Type B pancreatic cell (in vitro differentiated cells): ENCODE data around the gene ADAMTS6. TPM values are rescaled to one million over a fixed set of nuclear protein-coding genes. Genes with fewer than 3 reads are reported as not detected.

Experiments used
- DNase-seq: peaks from one replicate; pipeline ENCODE4 v3.0.0; 2021; ENCODE audit warnings: mixed read lengths; ENCODE audit not compliant: unreplicated experiment; ENCODE audit errors: extremely low spot score
- H3K27ac Mint-ChIP-seq: 2 replicates; pipeline ENCODE4 v1.8.0; 2021; ENCODE audit warnings: mild to moderate bottlenecking, mixed read lengths
- H3K27me3 Mint-ChIP-seq: 2 replicates; pipeline ENCODE4 v1.8.0; 2021; ENCODE audit warnings: mixed read lengths
- H3K36me3 Mint-ChIP-seq: 2 replicates; pipeline ENCODE4 v1.8.0; 2021; ENCODE audit warnings: mixed read lengths
- H3K4me1 Mint-ChIP-seq: one replicate; pipeline ENCODE4 v1.8.0; 2021; ENCODE audit warnings: mixed read lengths; ENCODE audit not compliant: unreplicated experiment
- H3K4me3 Mint-ChIP-seq: 2 replicates; pipeline ENCODE4 v1.8.0; 2021; ENCODE audit warnings: mild to moderate bottlenecking, mixed read lengths
- H3K9me3 Mint-ChIP-seq: 2 replicates; pipeline ENCODE4 v1.8.0; 2021; ENCODE audit warnings: mixed read lengths
- total RNA-seq: library from RNA; stranded (reverse); gene quantifications from 2 replicates; pipeline ENCODE4 v1.2.1, GENCODE V29; 2021; ENCODE audit warnings: low replicate concordance
- TF ChIP-seq, protein P1 (sequence below): fragments of 200-600 bp; sonication (generic); conservative IDR thresholded peaks from 2 replicates; pipeline ENCODE4 v1.5.0; 2021; ENCODE audit warnings: antibody characterized with exemption, mild to moderate bottlenecking

ADAMTS6 gene
- total RNA-seq, 1 donor from 2014 or later: 4.2 TPM

DNA sequence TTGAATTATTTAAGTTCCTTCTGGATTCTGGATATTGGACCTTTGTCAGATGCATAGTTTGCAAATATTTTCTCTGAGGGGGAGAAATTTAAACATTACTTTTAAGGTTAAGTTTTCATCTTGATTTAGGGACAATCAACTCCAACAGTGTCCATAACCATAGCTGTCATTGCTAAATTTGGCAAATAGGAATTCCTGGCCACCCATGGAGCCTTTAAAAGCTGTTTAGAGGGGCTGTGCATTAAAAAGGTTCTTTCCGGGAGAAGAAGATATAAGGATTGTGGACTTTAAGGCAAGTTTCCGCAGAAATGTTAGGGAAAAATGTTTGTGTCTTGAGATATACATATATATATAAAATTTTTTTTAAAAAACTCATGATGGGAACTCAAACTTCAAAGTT, 339.7 kb downstream of the ADAMTS6 start:
- DNase-seq: no peak
- H3K36me3 Mint-ChIP-seq: no peaks in the 10 kb centered on the region
- TF ChIP-seq, protein P1, sequence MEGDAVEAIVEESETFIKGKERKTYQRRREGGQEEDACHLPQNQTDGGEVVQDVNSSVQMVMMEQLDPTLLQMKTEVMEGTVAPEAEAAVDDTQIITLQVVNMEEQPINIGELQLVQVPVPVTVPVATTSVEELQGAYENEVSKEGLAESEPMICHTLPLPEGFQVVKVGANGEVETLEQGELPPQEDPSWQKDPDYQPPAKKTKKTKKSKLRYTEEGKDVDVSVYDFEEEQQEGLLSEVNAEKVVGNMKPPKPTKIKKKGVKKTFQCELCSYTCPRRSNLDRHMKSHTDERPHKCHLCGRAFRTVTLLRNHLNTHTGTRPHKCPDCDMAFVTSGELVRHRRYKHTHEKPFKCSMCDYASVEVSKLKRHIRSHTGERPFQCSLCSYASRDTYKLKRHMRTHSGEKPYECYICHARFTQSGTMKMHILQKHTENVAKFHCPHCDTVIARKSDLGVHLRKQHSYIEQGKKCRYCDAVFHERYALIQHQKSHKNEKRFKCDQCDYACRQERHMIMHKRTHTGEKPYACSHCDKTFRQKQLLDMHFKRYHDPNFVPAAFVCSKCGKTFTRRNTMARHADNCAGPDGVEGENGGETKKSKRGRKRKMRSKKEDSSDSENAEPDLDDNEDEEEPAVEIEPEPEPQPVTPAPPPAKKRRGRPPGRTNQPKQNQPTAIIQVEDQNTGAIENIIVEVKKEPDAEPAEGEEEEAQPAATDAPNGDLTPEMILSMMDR: no peak
- peaks cover 5% of the 10 kb centered on the region for H3K9me3 Mint-ChIP-seq
- no peak overlapping the region for H3K4me3 Mint-ChIP-seq
- H3K27ac Mint-ChIP-seq: no peak overlapping the region
- H3K27me3 Mint-ChIP-seq: no peaks in the 10 kb centered on the region
- peaks cover 19% of the 10 kb centered on the region for H3K4me1 Mint-ChIP-seq

DNA sequence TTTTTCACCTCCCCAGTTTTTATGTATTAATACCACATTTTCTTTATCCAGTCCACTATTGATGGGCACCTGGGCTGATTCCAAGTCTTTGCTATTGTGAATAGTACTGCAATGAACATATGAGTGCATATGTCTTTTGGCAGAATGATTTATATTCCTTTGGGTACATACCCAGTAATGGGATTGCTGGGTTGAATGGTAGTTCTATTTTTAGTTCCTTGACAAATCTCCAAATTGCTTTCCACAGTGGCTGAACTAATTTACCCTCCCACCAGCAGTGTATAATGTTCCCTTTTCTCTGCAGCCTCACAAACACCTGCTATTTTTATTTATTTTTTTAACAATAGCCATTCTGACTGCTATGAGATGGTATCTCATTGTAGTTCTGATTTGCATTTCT, 340.2 kb downstream of the ADAMTS6 start:
- no peak overlapping the region for H3K27ac Mint-ChIP-seq

DNA sequence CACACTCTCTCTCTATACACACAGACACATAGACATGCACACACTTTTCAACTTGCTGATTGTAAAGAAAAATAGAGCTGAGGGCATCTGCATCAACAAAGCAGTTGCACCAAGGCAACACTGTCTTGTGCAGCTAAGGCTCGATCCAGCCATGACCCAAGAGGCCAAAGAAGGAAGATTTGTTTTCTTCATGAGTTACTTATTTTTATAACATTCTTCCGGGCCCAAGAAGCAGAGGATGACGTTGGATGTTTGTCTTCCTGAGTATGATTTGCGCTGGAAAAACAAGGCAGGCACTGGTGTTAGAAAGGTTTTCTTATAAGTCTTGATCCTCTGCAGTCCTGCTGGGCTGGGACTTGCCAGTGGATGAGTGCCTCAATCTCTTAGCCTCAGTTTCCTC, 344.1 kb downstream of the ADAMTS6 start:
- Mint-ChIP-seq H3K27ac (no peak overlapping the region), H3K9me3 (no peaks in the 10 kb centered on the region)

More for the DNA sequence above, 340.2 kb downstream of the ADAMTS6 start:
- DNase-seq: no peak
- Mint-ChIP-seq H3K4me3 (no peak overlapping the region), H3K36me3 (no peaks in the 10 kb centered on the region), H3K27me3 (no peaks in the 10 kb centered on the region), H3K4me1 (peaks cover 19% of the 10 kb centered on the region), H3K9me3 (peaks cover 5% of the 10 kb centered on the region)
- TF ChIP-seq, protein P1: no peak

DNA sequence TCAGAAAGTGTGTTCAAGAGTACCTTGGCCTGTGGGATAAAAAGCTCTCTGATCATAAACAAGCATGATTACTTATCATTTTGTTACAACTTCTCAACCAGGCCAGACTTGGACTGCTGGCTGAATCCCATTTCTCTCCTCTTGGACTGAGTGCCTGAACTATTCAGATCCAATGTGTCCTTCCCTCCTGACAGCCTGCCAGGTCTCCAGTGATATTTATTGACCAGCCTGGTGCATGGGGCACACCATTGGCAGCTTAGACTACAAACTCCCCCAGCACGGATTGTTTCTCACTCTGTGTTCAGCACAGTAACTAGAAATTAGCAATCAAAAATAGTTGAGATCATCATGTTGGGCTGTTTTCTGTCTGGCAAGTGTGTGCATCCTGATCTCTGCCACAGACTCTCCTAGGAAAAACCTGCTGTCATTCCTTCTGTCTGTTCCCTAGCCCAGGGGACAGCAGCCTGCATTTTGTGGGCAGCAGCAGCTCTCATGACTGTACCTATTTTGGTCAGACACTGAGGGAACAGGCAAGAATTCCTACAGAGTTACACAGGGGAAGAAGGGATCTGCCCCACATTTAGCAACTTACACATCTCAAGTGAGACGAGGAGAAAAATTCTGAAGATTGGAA, 348.1 kb downstream of the ADAMTS6 start:
- Mint-ChIP-seq H3K4me3 (no peak overlapping the region), H3K9me3 (no peaks in the 10 kb centered on the region), H3K27ac (no peak overlapping the region), H3K36me3 (no peaks in the 10 kb centered on the region), H3K4me1 (peaks cover 4% of the 10 kb centered on the region), H3K27me3 (no peaks in the 10 kb centered on the region)
- TF ChIP-seq, protein P1: no peak
- DNase-seq: no peak

More for the DNA sequence above, 344.1 kb downstream of the ADAMTS6 start:
- Mint-ChIP-seq H3K27me3 (no peaks in the 10 kb centered on the region), H3K4me1 (peaks cover 13% of the 10 kb centered on the region), H3K36me3 (no peaks in the 10 kb centered on the region), H3K4me3 (no peak overlapping the region)
- TF ChIP-seq, protein P1: no peak
- DNase-seq: no peak

DNA sequence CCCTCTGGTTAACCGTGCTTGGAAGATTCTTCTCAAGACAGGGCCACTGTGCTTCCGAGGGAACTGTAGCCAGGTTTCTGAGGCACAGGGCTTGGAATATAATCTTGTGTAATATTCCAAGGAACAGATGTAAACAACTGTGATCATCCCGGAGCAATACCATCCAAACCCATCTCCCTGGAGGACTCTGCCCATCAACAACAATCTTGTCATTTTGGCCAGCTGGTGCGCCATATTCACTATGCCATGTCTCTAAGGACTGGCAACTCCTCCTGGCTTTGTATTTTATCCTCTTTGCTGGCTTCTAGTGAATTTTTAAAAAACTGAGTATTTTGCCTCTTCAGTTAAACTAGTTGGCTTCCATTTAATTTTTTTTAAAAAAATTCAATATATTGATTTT, 349.3 kb downstream of the ADAMTS6 start:
- peaks cover 8% of the 10 kb centered on the region for H3K4me1 Mint-ChIP-seq
- H3K9me3 Mint-ChIP-seq: no peaks in the 10 kb centered on the region
- H3K27ac Mint-ChIP-seq: no peak overlapping the region
- no peak overlapping the region for H3K4me3 Mint-ChIP-seq
- TF ChIP-seq, protein P1: no peak
- no peaks in the 10 kb centered on the region for H3K36me3 Mint-ChIP-seq
- DNase-seq: no peak
- no peaks in the 10 kb centered on the region for H3K27me3 Mint-ChIP-seq
